NT2/D1 (cell line): ENCODE data around the gene TEPSIN.

ENCODE experiments used
- SUZ12 ChIP-seq: IDR thresholded peaks from 2 replicates; pipeline ENCODE4 v1.6.1; 2011; ENCODE audit not compliant: insufficient read length, insufficient read depth; ENCODE audit errors: extremely low read depth
- YY1 ChIP-seq: IDR thresholded peaks from 2 replicates; pipeline ENCODE4 v1.6.1; 2011; ENCODE audit not compliant: insufficient read length, insufficient read depth
- ZNF274 ChIP-seq: IDR thresholded peaks from 2 replicates; pipeline ENCODE4 v1.6.1; 2011; ENCODE audit warnings: mild to moderate bottlenecking, low read depth, low read length

DNA sequence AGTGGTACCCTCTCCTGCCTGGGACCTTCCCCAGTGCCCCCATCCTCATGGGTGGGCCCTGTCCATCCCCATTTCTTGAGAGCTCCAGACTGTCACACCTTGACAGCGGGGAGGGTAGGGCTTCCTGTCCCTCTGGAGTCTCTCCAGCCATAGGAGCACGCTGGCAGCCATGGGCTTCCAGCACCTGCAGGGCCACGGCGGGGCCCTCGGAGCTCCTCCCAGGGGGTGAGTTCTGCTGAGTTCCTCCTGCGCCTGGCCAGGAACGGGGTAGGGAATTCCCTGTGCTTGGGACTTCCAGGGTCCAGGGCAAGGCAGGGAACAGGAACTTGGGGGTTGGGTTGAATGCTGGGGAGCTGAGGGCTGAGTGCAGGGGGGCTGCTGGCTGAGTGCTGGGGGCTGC lies 49.8 kb downstream of the TEPSIN start:
- TF ChIP-seq SUZ12, result no peak
- TF ChIP-seq ZNF274, result no peak
- TF ChIP-seq YY1, result no peak
